ENCODE measurements around the gene CCND1. TPM values are rescaled to one million over a fixed set of nuclear protein-coding genes. Genes with fewer than 3 reads are reported as not detected.

Gene CCND1
- total RNA-seq, 1 donor from 2014 or later, result 44.9 TPM

- Histone ChIP-seq H3K4me1 (ENCODE audit: control insufficient read depth in 3 of 3, insufficient read depth in 3 of 3, low read length in 3 of 3) (no peaks in the 10 kb centered on the region), H3K9ac (ENCODE audit: low read depth in 1 of 3, low read length in 3 of 3) (no peak overlapping the region), H3K4me3 (ENCODE audit: low read length in 3 of 3) (no peak overlapping the region), H3K27ac (ENCODE audit: low read depth, low read length) (no peak overlapping the region), H3K36me3 (ENCODE audit: control insufficient read depth in 3 of 3, insufficient read depth in 3 of 3, low read length in 3 of 3) (no peaks in the 10 kb centered on the region), H3K9me3 (ENCODE audit: control insufficient read depth in 3 of 3, low read length in 3 of 3) (no peaks in the 10 kb centered on the region), H3K27me3 (ENCODE audit: control insufficient read depth in 3 of 3, insufficient read depth in 3 of 3, low read length in 3 of 3) (peaks cover 15 to 37% (median 34%) of the 10 kb centered on the region in 3 donors)
These were observed 37.7 kb upstream of the CCND1 start for GRCh38 chr11:69603111-69603836.

- H3K9ac ChIP-seq (ENCODE audit: low read depth in 1 of 3, low read length in 3 of 3), result no peak overlapping the region
- no peak overlapping the region for H3K27ac ChIP-seq (ENCODE audit: low read depth, low read length)
- peaks cover 16 to 37% (median 34%) of the 10 kb centered on the region in 3 donors for H3K27me3 ChIP-seq (ENCODE audit: control insufficient read depth in 3 of 3, insufficient read depth in 3 of 3, low read length in 3 of 3)
- H3K36me3 ChIP-seq (ENCODE audit: control insufficient read depth in 3 of 3, insufficient read depth in 3 of 3, low read length in 3 of 3), result no peaks in the 10 kb centered on the region
- peaks cover 0 to 4% (median 0%) of the 10 kb centered on the region in 3 donors for H3K9me3 ChIP-seq (ENCODE audit: control insufficient read depth in 3 of 3, low read length in 3 of 3)
- no peak overlapping the region for H3K4me3 ChIP-seq (ENCODE audit: low read length in 3 of 3)
- H3K4me1 ChIP-seq (ENCODE audit: control insufficient read depth in 3 of 3, insufficient read depth in 3 of 3, low read length in 3 of 3), result no peaks in the 10 kb centered on the region
These were observed 36.9 kb upstream of the CCND1 start for GRCh38 chr11:69604055-69604454.

- H3K27ac ChIP-seq (ENCODE audit: low read depth, low read length), result no peak overlapping the region
- H3K27me3 ChIP-seq (ENCODE audit: control insufficient read depth in 3 of 3, insufficient read depth in 3 of 3, low read length in 3 of 3), result peaks cover 19 to 34% (median 31%) of the 10 kb centered on the region in 3 donors
- no peak overlapping the region for H3K4me3 ChIP-seq (ENCODE audit: low read length in 3 of 3)
- H3K4me1 ChIP-seq (ENCODE audit: control insufficient read depth in 3 of 3, insufficient read depth in 3 of 3, low read length in 3 of 3), result no peaks in the 10 kb centered on the region
- peaks cover 0 to 9% (median 3%) of the 10 kb centered on the region in 3 donors for H3K9me3 ChIP-seq (ENCODE audit: control insufficient read depth in 3 of 3, low read length in 3 of 3)
- H3K9ac ChIP-seq (ENCODE audit: low read depth in 1 of 3, low read length in 3 of 3), result no peak overlapping the region
- H3K36me3 ChIP-seq (ENCODE audit: control insufficient read depth in 3 of 3, insufficient read depth in 3 of 3, low read length in 3 of 3), result no peaks in the 10 kb centered on the region
These were observed 35.0 kb upstream of the CCND1 start for GRCh38 chr11:69605737-69606526.

GRCh38 chr11:69609351-69609750 is 31.6 kb upstream of the CCND1 start:
- Histone ChIP-seq H3K4me1 (ENCODE audit: control insufficient read depth in 3 of 3, insufficient read depth in 3 of 3, low read length in 3 of 3) (no peaks in the 10 kb centered on the region), H3K27ac (ENCODE audit: low read depth, low read length) (no peak overlapping the region), H3K36me3 (ENCODE audit: control insufficient read depth in 3 of 3, insufficient read depth in 3 of 3, low read length in 3 of 3) (no peaks in the 10 kb centered on the region), H3K27me3 (ENCODE audit: control insufficient read depth in 3 of 3, insufficient read depth in 3 of 3, low read length in 3 of 3) (peaks cover 11 to 17% (median 17%) of the 10 kb centered on the region in 3 donors), H3K4me3 (ENCODE audit: low read length in 3 of 3) (no peak overlapping the region), H3K9ac (ENCODE audit: low read depth in 1 of 3, low read length in 3 of 3) (no peak overlapping the region), H3K9me3 (ENCODE audit: control insufficient read depth in 3 of 3, low read length in 3 of 3) (peaks cover 0 to 9% (median 3%) of the 10 kb centered on the region in 3 donors)

GRCh38 chr11:69611548-69612526 is 29.1 kb upstream of the CCND1 start:
- Histone ChIP-seq H3K36me3 (ENCODE audit: control insufficient read depth in 3 of 3, insufficient read depth in 3 of 3, low read length in 3 of 3) (no peaks in the 10 kb centered on the region), H3K9ac (ENCODE audit: low read depth in 1 of 3, low read length in 3 of 3) (no peak overlapping the region), H3K9me3 (ENCODE audit: control insufficient read depth in 3 of 3, low read length in 3 of 3) (peaks cover 0 to 9% (median 3%) of the 10 kb centered on the region in 3 donors), H3K4me3 (ENCODE audit: low read length in 3 of 3) (no peak overlapping the region), H3K4me1 (ENCODE audit: control insufficient read depth in 3 of 3, insufficient read depth in 3 of 3, low read length in 3 of 3) (no peaks in the 10 kb centered on the region), H3K27ac (ENCODE audit: low read depth, low read length) (no peak overlapping the region), H3K27me3 (ENCODE audit: control insufficient read depth in 3 of 3, insufficient read depth in 3 of 3, low read length in 3 of 3) (peaks cover 4 to 17% (median 5%) of the 10 kb centered on the region in 3 donors)

- Histone ChIP-seq H3K4me3 (ENCODE audit: low read length in 3 of 3) (no peak overlapping the region), H3K9ac (ENCODE audit: low read depth in 1 of 3, low read length in 3 of 3) (no peak overlapping the region), H3K27me3 (ENCODE audit: control insufficient read depth in 3 of 3, insufficient read depth in 3 of 3, low read length in 3 of 3) (peaks cover 4 to 22% (median 11%) of the 10 kb centered on the region in 3 donors), H3K9me3 (ENCODE audit: control insufficient read depth in 3 of 3, low read length in 3 of 3) (peaks cover 0 to 9% (median 3%) of the 10 kb centered on the region in 3 donors), H3K4me1 (ENCODE audit: control insufficient read depth in 3 of 3, insufficient read depth in 3 of 3, low read length in 3 of 3) (no peaks in the 10 kb centered on the region), H3K27ac (ENCODE audit: low read depth, low read length) (no peak overlapping the region), H3K36me3 (ENCODE audit: control insufficient read depth in 3 of 3, insufficient read depth in 3 of 3, low read length in 3 of 3) (no peaks in the 10 kb centered on the region)
These were observed 27.4 kb upstream of the CCND1 start for GRCh38 chr11:69613594-69613993.

GRCh38 chr11:69614085-69614484 is 26.9 kb upstream of the CCND1 start:
- no peak overlapping the region for H3K27ac ChIP-seq (ENCODE audit: low read depth, low read length)
- H3K4me1 ChIP-seq (ENCODE audit: control insufficient read depth in 3 of 3, insufficient read depth in 3 of 3, low read length in 3 of 3), result no peaks in the 10 kb centered on the region
- H3K4me3 ChIP-seq (ENCODE audit: low read length in 3 of 3), result no peak overlapping the region
- H3K9me3 ChIP-seq (ENCODE audit: control insufficient read depth in 3 of 3, low read length in 3 of 3), result peaks cover 0 to 5% (median 3%) of the 10 kb centered on the region in 3 donors
- peaks cover 2 to 22% (median 11%) of the 10 kb centered on the region in 3 donors for H3K27me3 ChIP-seq (ENCODE audit: control insufficient read depth in 3 of 3, insufficient read depth in 3 of 3, low read length in 3 of 3)
- H3K9ac ChIP-seq (ENCODE audit: low read depth in 1 of 3, low read length in 3 of 3), result no peak overlapping the region
- no peaks in the 10 kb centered on the region for H3K36me3 ChIP-seq (ENCODE audit: control insufficient read depth in 3 of 3, insufficient read depth in 3 of 3, low read length in 3 of 3)

GRCh38 chr11:69615545-69616278 is 25.2 kb upstream of the CCND1 start:
- Histone ChIP-seq H3K9me3 (ENCODE audit: control insufficient read depth in 3 of 3, low read length in 3 of 3) (no peaks in the 10 kb centered on the region), H3K9ac (ENCODE audit: low read depth in 1 of 3, low read length in 3 of 3) (no peak overlapping the region), H3K27me3 (ENCODE audit: control insufficient read depth in 3 of 3, insufficient read depth in 3 of 3, low read length in 3 of 3) (peaks cover 0 to 22% (median 11%) of the 10 kb centered on the region in 3 donors), H3K4me1 (ENCODE audit: control insufficient read depth in 3 of 3, insufficient read depth in 3 of 3, low read length in 3 of 3) (no peaks in the 10 kb centered on the region), H3K4me3 (ENCODE audit: low read length in 3 of 3) (no peak overlapping the region), H3K36me3 (ENCODE audit: control insufficient read depth in 3 of 3, insufficient read depth in 3 of 3, low read length in 3 of 3) (no peaks in the 10 kb centered on the region), H3K27ac (ENCODE audit: low read depth, low read length) (no peak overlapping the region)

- Histone ChIP-seq H3K27me3 (ENCODE audit: control insufficient read depth in 3 of 3, insufficient read depth in 3 of 3, low read length in 3 of 3) (peaks cover 0 to 17% (median 11%) of the 10 kb centered on the region in 3 donors), H3K36me3 (ENCODE audit: control insufficient read depth in 3 of 3, insufficient read depth in 3 of 3, low read length in 3 of 3) (no peaks in the 10 kb centered on the region), H3K27ac (ENCODE audit: low read depth, low read length) (no peak overlapping the region), H3K9ac (ENCODE audit: low read depth in 1 of 3, low read length in 3 of 3) (no peak overlapping the region), H3K4me1 (ENCODE audit: control insufficient read depth in 3 of 3, insufficient read depth in 3 of 3, low read length in 3 of 3) (no peaks in the 10 kb centered on the region), H3K4me3 (ENCODE audit: low read length in 3 of 3) (no peak overlapping the region), H3K9me3 (ENCODE audit: control insufficient read depth in 3 of 3, low read length in 3 of 3) (no peaks in the 10 kb centered on the region)
These were observed 23.7 kb upstream of the CCND1 start for GRCh38 chr11:69617220-69617619.

All from skeletal muscle tissue (tissue), 4 donors.